Measurements from ENCODE around the gene ANGPT4.
A peak's percentile ranks its signal among the peaks of the same experiment; 100 is the strongest.

ANGPT4 gene, protein sequence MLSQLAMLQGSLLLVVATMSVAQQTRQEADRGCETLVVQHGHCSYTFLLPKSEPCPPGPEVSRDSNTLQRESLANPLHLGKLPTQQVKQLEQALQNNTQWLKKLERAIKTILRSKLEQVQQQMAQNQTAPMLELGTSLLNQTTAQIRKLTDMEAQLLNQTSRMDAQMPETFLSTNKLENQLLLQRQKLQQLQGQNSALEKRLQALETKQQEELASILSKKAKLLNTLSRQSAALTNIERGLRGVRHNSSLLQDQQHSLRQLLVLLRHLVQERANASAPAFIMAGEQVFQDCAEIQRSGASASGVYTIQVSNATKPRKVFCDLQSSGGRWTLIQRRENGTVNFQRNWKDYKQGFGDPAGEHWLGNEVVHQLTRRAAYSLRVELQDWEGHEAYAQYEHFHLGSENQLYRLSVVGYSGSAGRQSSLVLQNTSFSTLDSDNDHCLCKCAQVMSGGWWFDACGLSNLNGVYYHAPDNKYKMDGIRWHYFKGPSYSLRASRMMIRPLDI

DNA sequence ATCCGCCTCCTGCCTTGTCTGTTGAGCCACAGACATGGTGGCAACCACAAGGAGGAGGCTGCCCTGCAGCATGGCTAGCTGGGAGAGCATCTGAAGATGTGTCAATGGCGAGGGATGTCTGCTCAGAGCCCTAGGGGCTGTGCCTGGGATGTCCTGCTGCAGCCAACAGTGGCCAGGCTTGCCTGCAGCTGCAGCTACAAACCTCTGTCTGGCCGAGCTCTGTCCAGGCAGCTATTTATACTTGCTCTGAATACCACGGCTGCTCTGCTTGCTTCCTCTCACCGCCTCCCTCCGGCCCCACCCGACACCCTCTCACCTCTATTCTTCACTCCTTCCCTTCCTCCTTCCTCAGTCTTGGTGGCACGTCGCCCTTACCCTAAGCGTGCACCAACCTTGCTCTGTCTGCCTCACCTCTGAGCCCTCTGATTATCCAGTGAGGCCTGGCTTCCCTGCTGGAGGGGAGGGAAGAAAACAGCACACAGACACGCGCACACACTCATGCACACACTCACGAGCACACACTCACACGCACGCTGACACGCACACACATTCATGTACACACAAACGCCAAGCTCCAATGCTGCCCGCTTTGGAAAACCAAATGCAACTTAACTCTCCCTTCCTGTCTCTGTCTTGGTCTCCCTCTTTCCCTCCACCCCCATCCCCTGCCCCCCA is at the start of gene ANGPT4:
Gene ANGPT4, minus strand, starts transcription at position 210 of the 675 bp plus-strand sequence. Its CDS starts 120 bp downstream, at position 90.
- no peak for DNase-seq

DNA sequence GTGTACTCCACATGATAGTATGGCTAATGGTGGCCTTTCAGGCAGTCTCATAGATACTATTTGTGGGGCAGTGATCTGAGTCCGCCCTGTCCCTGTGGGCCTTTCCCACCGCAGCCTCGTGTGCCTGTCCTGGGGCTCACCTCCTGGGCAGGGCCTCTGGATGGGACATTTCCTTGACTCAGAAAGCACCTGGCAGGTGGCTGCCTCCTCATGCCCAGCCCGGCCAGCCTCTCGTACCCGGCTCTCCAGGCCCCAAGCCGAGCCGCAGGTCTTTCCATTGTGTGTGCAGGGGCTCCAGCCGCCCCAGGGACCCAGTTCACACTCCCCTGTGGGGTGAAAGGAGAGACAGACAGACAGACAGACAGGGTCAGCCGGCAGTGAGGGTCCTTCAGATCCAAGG is 47.7 kb upstream of the ANGPT4 start:
- no peak for DNase-seq

- no peak for DNase-seq
Measured at GRCh38 chr20:962683-963082, 46.5 kb upstream of the ANGPT4 start.

- no peak for DNase-seq
Measured at GRCh38 chr20:962223-962622, 46.1 kb upstream of the ANGPT4 start.

DNA sequence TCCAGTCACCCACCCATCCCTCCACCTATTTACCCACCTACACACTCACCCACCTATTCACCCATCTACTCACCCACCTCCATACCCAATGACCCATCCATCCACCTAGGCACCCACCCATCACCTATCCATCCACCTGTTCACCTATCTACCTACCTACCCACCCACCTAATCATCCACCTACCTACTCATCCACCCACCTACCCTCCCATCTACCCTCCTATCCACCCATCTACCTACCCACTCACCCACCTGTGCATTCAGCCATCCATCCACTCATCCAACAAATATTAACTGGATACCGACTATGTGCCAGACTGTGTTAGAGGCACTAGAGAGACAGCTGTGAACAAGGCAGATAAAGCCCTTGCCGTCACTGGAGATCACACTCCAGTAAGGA is 45.6 kb upstream of the ANGPT4 start:
- no peak for DNase-seq

GRCh38 chr20:959996-960615 is 44.0 kb upstream of the ANGPT4 start:
- no peak for DNase-seq

- DNase-seq = no peak
Measured at GRCh38 chr20:958936-959815, 43.0 kb upstream of the ANGPT4 start.

DNA sequence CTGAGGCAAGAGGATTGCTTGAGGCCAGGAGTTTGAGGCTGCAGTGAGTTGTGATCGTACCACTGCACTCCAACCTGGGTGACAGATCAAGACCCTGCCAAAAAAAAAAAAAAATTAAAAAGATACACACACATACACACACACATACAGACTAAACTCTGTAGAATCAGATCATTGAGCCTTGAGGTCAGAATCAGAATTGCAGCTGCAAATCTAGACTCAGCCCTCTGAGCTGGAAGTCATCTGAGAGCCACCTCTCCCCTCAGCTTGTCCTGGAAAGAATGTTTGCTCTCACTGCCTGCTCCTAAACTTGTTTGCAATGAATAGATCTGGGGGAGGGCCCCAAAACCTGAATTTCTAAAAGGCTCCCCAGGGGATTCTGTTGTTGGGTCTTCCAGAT is 41.4 kb upstream of the ANGPT4 start:
- DNase-seq = no peak

DNA sequence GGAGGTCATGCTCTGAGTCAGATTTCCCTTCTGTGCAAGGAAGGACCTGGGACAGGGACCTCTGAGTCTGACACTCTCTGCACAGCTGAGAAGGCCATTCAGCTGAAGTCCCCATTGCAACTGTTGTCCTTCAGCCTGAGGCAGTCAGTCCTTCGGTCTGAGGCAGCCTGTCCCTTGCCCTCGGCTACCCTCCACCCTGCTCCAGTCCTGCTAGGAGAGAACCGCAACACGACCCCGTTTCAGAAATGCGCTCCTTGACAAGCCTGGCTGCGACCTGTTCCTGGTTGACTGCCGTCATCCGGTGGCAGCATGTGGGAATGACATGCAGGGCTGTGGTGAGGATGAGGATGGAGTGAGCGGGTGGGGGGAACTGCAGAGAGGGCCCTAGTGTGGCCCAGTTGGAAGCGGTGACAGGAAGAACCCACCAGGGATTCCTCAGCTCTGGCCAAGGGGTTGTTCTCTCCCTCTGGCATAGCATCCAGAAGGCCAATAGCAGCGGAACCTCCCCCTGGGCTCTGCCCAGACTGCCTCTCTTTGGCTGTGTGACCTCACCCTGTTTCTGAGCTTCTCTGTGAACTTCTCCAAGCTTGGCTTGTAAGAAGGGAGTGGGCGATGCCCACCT is 40.3 kb upstream of the ANGPT4 start:
- DNase-seq = peak; percentile 69 to 71

GRCh38 chr20:955656-956055 is 39.5 kb upstream of the ANGPT4 start:
- no peak for DNase-seq

DNA sequence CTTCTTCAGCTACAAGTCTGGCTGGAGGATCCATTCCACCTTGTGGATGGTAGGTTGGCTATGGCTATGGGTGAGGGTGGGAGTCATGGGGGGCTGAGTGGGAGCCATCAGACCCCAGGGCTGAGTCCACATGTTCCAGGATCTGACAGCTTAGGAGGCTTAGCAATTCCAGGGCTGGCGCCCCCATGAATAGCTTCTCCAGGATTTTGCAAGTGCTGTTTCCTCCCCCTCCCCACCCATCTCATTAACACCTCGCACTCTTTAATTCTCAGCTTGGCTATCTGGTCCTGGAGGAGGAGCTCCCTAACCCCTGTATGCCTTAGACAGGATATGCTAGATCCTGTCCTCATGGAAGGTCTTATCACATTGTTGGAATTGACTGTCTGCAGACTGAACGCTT is 39.0 kb upstream of the ANGPT4 start:
- no peak for DNase-seq

GRCh38 chr20:953742-954141 is 37.6 kb upstream of the ANGPT4 start:
- DNase-seq = no peak

GRCh38 chr20:952196-952795 is 36.2 kb upstream of the ANGPT4 start:
- DNase-seq = no peak

DNA sequence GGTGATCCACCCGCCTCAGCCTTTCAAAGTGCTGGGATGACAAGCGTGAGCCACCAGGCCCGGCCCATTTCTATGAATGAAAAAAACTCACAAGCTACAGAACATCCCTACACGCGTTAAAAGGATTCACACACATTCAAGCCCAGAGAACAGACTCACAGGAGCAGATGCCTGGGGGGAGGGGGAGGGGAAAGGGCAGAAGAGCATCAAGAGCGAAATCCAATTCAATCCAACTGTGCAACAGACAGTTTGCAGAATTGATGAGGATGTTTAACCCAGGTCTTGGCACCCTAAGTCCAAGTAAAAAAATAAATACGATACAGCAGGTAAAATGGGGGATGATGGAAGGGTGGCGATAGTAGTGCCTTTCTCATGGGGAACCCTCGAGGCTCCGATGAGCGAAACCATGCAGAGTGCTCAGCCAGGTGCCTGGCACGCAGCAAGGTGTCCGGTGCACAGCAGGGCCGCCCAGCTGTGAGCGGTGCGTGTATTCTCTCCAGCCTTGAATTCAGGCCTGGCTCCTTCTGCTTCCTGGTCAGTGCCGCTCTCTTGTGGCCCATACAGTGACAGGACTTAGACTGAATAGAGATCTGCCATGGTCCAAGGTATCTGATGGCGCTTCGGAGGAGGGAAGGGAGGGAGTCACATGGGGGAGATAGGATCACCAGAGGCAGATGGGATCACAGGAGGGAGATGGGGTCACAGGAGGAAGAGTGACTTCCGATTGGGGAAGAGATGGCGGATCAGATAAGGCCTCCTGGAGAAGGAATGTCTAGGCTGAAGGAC is 35.4 kb upstream of the ANGPT4 start:
- DNase-seq = no peak

GRCh38 chr20:949717-950116 is 33.6 kb upstream of the ANGPT4 start:
- no peak for DNase-seq

- no peak for DNase-seq
Measured at GRCh38 chr20:946826-947225, 30.7 kb upstream of the ANGPT4 start.

GRCh38 chr20:945841-946240 is 29.7 kb upstream of the ANGPT4 start:
- no peak for DNase-seq

- DNase-seq = no peak
Measured at GRCh38 chr20:944774-945410, 28.8 kb upstream of the ANGPT4 start.

- no peak for DNase-seq
Measured at GRCh38 chr20:944148-944547, 28.0 kb upstream of the ANGPT4 start.

DNA sequence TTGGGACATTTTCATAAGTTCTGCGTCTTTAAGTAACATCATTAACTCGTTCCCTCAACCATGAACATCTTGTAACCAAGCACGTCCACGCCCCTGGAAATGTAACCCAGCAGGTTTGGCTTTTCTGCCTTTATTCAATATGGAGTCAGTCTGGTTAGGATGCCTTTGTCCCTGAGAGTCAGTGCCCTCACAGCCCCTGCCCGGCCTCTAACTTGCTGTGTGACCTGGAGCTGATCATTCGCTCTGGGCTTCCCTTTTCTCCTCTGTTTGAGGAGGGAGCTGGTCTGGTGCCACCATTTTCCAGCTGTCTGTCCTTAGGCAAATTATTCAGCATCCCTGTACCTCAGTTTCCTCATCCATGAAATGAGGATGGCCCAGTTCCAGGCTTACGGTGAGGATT is 26.5 kb upstream of the ANGPT4 start:
- no peak for DNase-seq

DNA sequence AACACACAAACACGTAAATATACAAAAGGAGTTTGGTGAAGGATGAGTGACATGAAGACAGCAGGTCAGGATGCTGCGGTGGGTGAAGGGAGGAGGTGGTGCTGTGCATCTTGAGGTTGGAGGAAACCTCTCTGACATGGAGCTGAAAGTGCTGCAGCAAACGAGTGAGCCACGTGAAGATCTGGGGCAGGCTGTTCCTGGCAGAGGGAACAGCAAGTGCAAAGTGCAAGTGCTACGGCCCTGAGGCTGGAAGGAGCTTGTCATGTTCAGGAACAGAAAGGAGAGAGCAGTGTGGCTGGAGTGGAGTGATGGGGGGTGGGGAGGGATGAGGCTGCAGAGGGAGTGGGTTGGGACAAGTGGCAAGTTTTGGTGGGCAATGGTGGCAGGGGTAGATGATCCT is 24.8 kb upstream of the ANGPT4 start:
- no peak for DNase-seq
